Stimulated activated CD4-positive, alpha-beta T cell treated with anti-CD3 and anti-CD28 coated beads, Interleukin-15, amount 100 ng/mL, for 1 hour (primary cell): ENCODE data around the gene HDAC11.
A peak's percentile ranks its signal among the peaks of the same experiment; 100 is the strongest.
"Not testable (repeated sequence)": the region's sequence is repeated elsewhere in the genome, so short reads cannot be mapped to it uniquely, and the experiment has no call there.

Source experiments
- DNase-seq, 2 donors: peaks; one replicate each; pipeline ENCODE4 v3.0.0-alpha.2; 2020; ENCODE audit warnings: low read depth in 1 of 2, low spot score in 1 of 2

The HDAC11 gene

GRCh38 chr3:13466781-13467180, 13.3 kb upstream of the HDAC11 start:
- DNase-seq = no peak

- no peak for DNase-seq
Measured at GRCh38 chr3:13470894-13471574, 9.1 kb upstream of the HDAC11 start.

GRCh38 chr3:13472286-13472685, 7.8 kb upstream of the HDAC11 start:
- DNase-seq = no peak

GRCh38 chr3:13473020-13473419, 7.1 kb upstream of the HDAC11 start:
- DNase-seq = no peak

- DNase-seq = no peak
Measured at GRCh38 chr3:13474021-13474420, 6.1 kb upstream of the HDAC11 start.

- DNase-seq = no peak
Measured at GRCh38 chr3:13474776-13475303, 5.3 kb upstream of the HDAC11 start.

GRCh38 chr3:13475871-13476590, 4.1 kb upstream of the HDAC11 start:
- DNase-seq = no peak

GRCh38 chr3:13477943-13478342, 2.2 kb upstream of the HDAC11 start:
- DNase-seq = no peak

- DNase-seq = peak in 1 of 2 donors; percentile 28
Measured at GRCh38 chr3:13479332-13479581, 849 bp upstream of the HDAC11 start.

GRCh38 chr3:13480340-13481318, 523 bp downstream of the HDAC11 start:
- DNase-seq = no peak

- DNase-seq = no peak
Measured at GRCh38 chr3:13482106-13482690, 2.1 kb downstream of the HDAC11 start.

- no peak for DNase-seq
Measured at GRCh38 chr3:13483286-13483685, 3.2 kb downstream of the HDAC11 start.

GRCh38 chr3:13483988-13484695, 4.0 kb downstream of the HDAC11 start:
- DNase-seq = no peak

- DNase-seq = no peak
Measured at GRCh38 chr3:13484851-13485590, 4.9 kb downstream of the HDAC11 start.

- DNase-seq = not testable (repeated sequence)
Measured at GRCh38 chr3:13485630-13486562, 5.8 kb downstream of the HDAC11 start.

GRCh38 chr3:13487403-13487802, 7.3 kb downstream of the HDAC11 start:
- DNase-seq = no peak

GRCh38 chr3:13491206-13491974, 11.3 kb downstream of the HDAC11 start:
- no peak for DNase-seq

GRCh38 chr3:13492048-13492447, 11.9 kb downstream of the HDAC11 start:
- DNase-seq = no peak
